HG03558 (cell line): ENCODE results near the gene ZNF100.
"Not testable (repeated sequence)": the region's sequence is repeated elsewhere in the genome, so short reads cannot be mapped to it uniquely, and the experiment has no call there.

Source experiments
- ATAC-seq: cut with Tn5 transposase; IDR thresholded peaks from one replicate; pipeline ENCODE4 v1.9.1; 2021; ENCODE audit warnings: moderate number of reproducible peaks; ENCODE audit not compliant: unreplicated experiment; ENCODE audit errors: extremely low read depth

The ZNF100 gene

DNA sequence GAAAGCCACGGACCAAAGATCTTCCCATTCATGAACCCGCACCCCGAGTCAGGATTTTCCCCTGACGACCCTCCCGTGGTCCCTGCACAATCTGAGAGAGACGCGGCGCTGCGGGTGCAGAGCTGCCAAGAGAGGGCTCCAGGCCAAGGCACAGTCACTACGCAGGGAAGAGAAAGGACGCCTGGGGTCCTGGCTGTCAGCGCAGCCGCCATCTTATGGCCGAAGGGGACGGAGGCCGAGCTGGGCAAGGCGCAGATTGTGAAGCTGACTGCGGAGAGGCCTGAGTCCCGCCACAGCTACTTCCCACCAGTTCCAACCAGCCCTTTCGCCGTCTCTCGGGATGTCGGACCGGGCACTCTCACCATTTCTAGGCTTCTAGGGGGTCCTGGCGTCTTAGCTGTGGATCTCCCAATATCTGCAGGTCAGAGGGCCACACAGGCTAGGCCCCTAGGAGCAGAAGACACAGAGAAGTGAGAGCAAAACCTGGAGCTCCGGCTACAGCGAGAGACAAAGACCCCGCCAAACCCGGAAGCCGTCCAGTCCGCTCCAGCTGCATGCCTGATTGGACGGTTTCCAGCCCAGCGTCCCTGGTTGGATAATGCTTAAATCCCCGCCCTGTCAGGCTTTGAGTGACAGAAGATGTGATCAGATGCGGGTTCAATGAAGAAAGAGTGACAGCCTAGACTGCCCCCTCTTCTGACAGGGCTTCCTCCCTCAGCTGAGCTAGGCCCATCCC, at the start of gene ZNF100:
Gene ZNF100 (minus strand): TSS at position 515 of the 736 bp plus-strand sequence. CDS start 150 bp downstream, at position 365.
- ATAC-seq: peak; percentile 76

DNA sequence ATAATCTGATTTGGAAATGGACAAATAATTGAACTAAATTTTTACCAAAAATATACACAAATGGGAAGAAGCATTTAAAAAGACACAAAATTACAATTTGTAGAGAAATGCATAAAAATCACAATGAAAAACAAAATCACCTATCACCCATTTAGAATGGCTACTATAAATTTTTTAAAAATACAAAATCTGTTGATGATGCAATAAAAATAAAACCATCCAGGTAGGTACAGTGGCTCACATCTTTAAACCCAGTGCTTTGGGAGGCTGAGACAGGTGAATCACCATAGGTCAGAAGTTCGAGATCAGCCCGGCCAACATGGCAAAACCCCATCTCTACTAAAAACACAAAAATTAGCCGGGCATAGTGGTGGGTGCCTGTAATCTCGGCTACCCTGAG, 45.1 kb upstream of the ZNF100 start:
- no peak for ATAC-seq

DNA sequence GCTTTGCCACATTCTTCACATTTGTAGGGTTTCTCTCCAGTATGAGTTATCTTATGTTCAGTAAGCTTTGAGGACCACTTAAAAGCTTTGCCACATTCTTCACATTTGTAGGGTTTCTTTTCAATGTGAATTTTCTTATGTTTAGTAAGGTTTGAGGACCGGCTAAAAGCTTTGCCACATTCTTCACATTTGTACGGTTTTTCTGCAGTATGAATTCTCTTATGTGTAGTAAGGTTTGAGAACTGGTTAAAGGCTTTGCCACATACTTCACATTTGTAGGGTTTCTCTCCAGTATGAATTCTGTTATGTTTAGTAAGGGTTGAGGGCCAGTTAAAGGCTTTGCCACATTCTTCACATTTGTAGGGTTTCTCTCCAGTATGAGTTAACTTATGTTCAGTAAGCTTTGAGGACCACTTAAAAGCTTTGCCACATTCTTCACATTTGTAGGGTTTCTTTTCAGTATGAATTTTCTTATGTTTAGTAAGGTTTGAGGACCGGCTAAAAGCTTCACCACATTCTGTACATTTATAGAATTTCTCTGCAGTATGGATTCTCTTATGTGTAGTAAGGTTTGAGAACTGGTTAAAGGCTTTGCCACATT, 41.1 kb upstream of the ZNF100 start:
- not testable (repeated sequence) for ATAC-seq

DNA sequence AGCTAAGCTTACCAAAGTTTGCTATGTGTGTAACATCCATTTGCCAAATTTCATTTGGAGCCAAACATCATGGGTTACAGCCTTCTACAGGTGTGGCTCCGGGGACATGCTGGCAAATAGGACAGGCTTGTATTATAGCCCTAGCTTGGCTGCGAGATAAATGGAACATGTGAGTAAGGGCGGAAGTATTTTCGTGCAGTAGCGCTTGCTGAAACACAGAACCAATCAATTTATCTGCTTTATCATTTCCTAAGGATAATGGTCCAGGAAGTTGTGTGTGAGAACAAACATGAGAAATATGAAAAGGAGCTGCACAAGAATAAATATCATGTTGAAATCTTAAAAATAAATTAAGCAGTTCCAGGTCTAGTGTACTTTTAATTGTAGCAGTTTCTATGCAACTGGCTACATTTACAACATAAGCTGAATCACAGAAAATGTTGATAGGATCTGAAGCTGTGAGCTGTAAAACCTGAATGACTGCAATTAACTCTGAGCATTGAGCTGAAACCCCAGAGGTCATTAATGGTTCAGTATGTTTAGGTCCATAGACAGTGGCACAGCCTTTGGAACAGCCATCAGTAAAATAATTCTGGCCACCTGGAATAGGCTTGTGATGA, 22.2 kb upstream of the ZNF100 start:
- no peak for ATAC-seq

DNA sequence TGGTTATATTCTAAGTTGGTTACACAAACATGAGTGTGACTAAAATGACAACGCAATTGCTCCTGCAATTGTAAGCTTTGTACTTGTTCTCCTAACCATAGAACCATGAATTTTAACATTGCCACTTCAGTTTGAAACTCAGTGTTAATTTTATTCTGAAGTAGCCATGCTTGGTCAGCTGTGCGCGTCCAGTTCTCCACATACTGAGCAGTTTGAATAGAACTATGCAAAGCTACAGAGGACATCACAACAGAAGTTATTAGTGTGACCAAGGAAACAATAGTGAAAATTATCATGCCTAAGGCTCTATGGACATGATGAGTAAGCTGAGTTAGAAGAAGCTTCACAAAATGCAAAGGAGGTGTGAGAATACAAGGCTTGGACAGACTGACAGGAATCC, 19.6 kb upstream of the ZNF100 start:
- ATAC-seq: no peak

DNA sequence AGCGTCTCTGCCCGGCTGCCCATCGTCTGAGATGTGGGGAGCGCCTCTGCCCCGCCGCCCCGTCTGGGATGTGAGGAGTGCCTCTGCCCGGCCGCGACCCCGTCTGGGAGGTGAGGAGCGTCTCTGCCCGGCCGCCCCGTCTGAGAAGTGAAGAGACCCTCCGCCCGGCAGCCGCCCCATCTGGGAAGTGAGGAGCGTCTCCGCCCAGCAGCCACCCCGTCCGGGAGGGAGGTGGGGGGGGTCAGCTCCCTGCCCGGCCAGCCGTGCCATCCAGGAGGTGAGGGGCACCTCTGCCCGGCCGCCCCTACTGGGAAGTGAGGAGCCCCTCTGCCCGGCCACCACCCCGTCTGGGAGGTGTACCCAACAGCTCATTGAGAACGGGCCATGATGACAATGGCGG, 8.4 kb upstream of the ZNF100 start:
- not testable (repeated sequence) for ATAC-seq

DNA sequence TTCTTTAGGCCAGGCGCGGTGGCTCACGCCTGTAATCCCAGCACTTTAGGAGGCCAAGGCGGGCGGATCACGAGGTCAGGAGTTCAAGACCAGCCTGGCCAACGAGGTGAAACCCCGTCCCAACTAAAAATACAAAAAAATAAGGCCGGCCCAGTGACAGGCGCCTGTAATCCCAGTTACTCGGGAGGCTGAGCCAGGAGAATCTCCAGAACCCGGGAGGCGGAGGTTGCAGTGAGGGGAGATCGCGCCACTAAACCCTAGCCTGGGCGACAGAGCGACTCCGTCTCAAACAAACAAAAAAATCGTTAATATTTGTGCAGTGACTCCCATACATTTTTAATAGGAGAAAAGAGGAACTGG, 694 bp downstream of the ZNF100 start:
- ATAC-seq: not testable (repeated sequence)

DNA sequence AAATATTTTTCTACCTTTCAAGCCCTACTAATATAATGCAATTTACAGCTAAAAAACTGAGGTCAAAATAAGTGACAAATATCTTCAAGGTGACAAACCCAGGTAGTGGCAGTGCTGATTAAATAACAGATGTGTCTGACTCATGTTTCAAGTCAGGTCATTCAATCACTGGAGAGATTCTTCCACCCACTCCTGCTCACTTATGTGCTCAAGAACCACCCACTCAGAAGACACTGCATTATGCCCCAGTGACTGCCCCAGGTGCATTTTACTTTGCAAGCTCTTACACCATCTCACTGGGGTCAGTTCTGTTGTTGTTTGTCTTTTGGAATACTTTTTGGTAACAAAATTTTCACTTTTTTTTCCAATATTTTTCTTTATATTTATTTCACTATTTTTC, 2.2 kb downstream of the ZNF100 start:
- no peak for ATAC-seq

DNA sequence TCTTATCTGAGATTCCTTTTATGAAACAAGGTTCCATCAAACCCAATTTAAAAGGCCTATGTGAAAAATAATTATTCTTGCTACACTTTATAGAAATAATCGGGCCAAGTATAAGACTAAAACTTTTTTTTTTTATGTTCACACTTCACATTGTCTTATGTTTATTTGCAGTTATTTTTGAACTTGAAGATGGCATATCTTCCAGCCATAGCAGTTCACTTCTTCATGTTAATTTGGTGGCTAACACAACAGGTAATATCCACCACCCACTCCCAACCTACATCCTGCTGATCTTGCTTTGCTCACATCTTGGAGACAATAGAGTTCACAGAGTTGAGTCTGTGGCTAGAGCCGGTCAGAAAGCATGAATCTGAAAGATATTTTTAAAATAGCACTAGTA, 5.8 kb downstream of the ZNF100 start:
- not testable (repeated sequence) for ATAC-seq

DNA sequence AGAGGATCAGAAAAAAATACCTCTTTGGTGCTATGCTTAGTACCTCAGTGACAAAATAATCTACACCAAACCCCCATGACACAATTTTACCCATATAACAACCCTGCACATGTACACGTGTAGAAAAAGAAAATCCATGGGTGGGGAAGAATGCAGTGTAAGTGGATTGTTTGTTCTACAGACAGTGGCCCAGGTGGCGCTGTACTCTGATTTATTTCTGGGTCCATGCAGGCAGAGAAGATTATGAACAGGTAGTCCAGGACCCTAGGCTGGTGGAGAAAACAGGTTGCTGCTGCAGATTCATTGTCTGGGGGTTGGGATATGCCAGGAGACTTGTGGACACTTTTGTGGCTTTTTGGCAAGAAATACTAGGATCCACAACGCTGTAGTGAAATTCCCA, 9.1 kb downstream of the ZNF100 start:
- no peak for ATAC-seq

DNA sequence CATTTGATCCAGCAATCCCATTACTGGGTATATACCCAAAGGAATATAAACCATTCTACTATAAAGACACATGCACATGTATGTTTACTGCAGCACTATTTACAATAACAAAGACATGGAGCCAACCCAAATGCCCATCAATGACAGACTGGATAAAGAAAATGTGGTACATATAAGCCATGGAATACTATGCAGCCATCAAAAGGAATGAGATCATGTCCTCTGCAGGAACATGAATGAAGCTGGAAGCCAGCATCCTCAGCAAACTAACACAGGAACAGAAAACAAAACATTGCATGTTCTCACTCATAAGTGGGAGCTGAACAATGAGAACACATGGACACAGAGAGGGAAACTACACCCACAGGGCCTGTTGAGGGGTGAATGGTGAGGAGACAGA, 11.8 kb downstream of the ZNF100 start:
- not testable (repeated sequence) for ATAC-seq

DNA sequence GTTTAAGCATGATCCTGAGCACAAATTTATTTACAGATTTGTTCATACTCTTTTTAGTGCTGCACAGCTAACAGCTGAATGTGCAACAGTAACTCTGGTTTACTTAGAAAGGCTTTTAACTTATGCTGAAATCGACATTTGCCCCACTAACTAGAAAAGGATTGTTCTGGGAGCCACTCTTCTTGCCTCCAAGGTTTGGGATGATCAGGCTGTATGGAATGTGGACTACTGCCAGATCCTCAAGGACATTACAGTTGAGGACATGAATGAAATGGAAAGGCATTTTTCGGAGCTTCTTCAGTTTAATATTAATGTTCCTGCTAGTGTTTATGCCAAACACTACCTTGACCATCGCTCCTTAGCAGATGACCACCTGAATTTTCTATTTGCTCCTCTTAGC, 16.0 kb downstream of the ZNF100 start:
- no peak for ATAC-seq

DNA sequence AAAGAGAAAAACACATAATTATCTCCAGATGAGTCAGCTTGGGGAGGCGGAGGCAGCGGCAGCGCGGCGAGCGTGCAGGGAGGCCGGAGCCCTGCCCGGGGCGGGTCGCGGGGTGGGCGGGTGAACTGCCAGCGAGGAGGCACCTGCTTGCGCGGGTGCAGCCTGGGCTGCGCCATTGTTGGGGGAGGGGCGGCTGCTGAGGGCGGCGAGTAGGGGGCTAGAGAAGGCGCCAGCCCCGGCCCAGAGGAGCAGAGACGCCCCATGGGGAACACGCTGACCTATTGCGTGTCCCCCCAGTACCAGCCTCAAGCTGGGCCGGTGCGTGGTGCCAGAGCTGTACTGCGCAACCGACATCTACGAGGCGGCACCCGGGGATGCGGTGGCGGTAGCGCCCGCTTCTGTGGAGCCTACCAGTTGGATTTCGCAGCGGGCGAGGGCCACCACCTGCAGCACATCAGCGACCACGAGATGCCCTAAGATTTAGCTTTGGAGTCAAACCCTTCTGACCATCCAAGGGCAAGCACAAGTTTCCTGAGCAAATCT, 16.7 kb downstream of the ZNF100 start:
- ATAC-seq: no peak

DNA sequence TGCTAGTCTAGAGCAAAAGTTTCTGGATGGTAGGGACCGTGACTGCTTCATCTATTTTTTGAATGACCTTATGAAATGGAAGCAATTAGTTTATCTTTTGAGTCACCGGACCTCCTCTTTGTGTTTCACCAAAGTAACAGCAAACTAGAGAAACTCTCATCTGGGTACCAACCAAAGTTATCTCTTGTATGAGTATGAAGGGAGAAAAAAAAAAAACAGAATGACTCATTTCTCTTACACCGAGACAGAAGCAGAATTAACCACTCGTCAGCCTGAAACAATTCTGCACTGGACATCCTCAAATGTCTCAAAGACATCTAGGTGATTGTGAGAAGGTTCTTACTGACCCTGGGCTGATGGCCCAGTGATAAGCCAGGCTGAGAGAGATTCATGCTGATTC, 18.3 kb downstream of the ZNF100 start:
- no peak for ATAC-seq

DNA sequence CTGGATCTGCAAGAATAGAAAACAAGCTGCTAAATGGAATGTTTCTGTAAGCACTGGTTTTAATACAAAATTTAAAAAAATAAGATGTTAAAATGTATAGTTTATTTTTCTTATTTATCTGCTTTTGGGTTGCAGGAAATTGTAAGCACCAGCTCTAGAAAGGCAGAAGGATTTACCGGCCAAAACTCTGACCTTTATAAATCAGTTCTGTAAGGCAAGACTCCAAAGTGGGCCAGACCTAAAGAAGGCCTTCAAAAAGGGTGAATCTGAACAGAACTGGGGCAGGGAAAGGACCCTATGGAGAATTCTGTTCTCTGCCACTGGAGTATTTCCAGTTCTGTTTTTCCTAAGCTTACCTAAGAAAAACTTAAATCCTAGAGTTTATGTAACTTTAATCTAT, 19.3 kb downstream of the ZNF100 start:
- ATAC-seq: no peak

DNA sequence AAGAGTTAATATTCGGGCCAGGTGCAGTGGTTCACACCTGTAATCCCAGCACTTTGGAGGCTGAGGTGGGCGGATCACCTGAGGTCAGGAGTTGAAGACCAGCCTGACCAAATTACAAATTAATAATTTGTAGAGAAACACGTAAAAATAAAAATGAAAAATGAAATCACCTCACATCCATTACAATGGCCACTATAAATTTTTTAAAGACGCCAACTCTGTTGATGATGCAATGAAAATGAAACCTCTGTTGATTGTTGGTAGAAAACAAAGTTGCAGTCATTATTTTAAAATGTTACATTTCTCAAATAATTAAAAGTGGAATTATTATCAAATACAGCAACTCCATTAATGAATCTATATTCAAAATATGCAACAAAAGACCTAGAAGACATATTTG, 26.8 kb downstream of the ZNF100 start:
- ATAC-seq: no peak

DNA sequence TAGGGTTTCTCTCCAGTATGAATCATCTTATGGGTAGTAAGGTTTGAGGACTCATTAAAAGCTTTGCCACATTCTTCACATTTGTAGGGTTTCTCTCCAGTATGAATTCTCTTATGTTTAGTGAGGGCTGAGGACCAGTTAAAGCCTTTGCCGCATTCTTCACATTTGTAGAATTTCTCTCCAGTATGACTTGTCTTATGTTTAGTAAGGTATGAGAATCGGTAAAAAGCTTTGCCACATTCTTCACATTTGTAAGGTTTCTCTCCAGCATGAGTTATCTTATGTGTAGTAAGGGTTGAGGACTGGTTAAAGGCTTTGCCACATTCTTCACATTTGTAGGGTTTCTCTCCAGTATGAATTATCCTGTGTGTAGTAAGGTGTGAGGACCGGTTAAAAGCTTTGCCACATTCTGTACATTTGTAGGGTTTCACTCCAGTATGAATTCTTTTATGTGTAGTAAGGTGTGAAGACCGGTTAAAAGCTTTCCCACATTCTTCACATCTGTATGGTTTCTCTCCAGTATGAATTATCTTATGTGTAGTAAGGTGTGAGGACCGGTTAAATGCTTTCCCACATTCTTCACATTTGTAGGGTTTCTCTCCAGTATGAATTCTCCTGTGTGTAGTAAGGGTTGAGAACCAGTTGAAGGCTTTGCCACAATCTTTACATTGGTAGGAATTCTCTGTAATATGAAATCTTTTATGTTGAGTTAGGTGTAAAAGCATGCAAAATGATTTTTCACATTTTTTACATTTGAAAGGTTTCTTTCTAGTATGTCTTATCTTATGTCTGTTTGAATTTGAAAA, 40.2 kb downstream of the ZNF100 start:
- not testable (repeated sequence) for ATAC-seq

DNA sequence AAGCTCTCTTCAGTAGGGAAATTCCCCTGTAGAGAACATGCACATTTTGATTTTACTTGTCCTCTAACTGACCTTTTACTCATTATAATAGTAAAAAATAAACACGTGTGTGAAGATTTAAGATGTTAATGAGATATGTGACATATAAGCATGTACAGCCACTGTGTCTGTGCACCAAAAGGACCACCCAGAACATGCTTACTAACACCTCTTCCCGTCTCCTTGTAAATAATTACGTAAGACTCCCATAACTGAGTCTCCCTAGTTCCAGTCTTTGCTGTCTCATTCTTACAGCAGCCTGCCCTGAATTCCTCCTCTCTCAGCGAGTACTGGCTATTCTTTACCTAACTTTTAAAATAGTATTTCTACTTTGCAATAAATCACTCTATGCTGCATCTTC, 53.6 kb downstream of the ZNF100 start:
- no peak for ATAC-seq

DNA sequence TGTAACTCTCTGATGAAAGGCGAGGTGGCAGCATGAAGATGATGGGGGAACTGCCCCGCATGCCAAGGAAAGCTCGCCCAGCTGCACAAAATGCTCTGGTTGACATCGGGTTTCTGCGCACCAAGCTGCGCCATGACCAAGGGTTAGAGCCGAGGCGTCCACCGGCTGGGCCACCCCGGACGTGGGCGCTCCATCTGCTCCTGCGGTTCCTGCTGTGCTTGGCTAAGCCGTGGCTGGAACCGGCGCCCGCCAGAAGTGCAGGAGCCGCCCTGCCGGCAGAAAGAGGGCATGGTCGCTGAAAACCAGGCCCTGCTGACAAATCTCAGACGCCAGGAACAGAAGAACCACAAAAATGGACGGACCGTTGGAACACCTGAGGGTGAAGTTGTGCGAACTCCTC, 57.9 kb downstream of the ZNF100 start:
- ATAC-seq: no peak

DNA sequence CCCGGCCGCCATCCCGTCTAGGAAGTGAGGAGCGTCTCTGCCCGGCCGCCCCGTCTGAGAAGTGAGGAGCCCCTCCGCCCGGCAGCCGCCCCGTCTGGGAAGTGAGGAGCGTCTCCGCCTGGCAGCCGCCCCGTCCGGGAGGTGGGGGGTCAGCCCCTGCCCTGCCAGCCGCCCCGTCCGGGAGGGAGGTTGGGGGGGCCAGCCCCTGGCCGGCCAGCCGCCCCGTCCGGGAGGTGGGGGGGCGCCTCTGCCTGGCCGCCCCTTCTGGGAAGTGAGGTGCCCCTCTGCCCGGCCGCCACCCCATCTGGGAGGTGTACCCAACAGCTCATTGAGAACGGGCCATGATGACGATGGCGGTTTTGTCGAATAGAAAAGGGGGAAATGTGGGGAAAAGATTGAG, 59.5 kb downstream of the ZNF100 start:
- ATAC-seq: not testable (repeated sequence)

DNA sequence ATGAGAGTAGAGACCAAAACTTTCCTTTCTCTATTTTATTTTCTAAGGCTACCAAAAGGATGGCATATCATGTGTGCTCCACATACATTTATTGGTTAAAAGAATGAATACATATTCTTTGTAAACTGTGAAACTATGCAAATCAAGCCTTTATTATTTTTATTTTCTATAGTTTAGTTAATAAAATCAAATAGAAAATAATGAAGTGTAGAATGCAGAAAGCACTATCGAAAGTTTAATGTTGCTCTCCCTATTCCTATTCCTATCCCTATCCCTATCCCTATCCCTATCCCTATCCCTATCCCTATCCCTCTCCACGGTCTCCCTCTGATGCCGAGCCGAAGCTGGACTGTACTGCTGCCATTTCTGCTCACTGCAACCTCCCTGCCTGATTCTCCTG, 60.3 kb downstream of the ZNF100 start:
- no peak for ATAC-seq
